Activated T-cell treated with anti-CD3 and anti-CD28 coated beads for 1 hour (primary cell): ENCODE results near the gene USH1C.

Source experiments
- DNase-seq: peaks from one replicate; pipeline ENCODE4 v3.0.0-alpha.2; 2020; ENCODE audit warnings: low read depth

The USH1C gene

GRCh38 chr11:17526326-17526725, 17.9 kb downstream of the USH1C start:
- DNase-seq: no peak

- no peak for DNase-seq
These were observed 18.6 kb downstream of the USH1C start for GRCh38 chr11:17525570-17525969.

- DNase-seq: no peak
These were observed 20.0 kb downstream of the USH1C start for GRCh38 chr11:17524221-17524620.

GRCh38 chr11:17522655-17523054, 21.6 kb downstream of the USH1C start:
- no peak for DNase-seq

- no peak for DNase-seq
These were observed 22.9 kb downstream of the USH1C start for GRCh38 chr11:17521106-17521900.

- no peak for DNase-seq
These were observed 24.9 kb downstream of the USH1C start for GRCh38 chr11:17519061-17519885.

GRCh38 chr11:17518366-17518765, 25.9 kb downstream of the USH1C start:
- DNase-seq: no peak

- no peak for DNase-seq
These were observed 27.0 kb downstream of the USH1C start for GRCh38 chr11:17517186-17517585.

GRCh38 chr11:17516551-17517150, 27.6 kb downstream of the USH1C start:
- DNase-seq: no peak

- DNase-seq: no peak
These were observed 28.6 kb downstream of the USH1C start for GRCh38 chr11:17515443-17516176.

GRCh38 chr11:17514476-17514875, 29.7 kb downstream of the USH1C start:
- no peak for DNase-seq

GRCh38 chr11:17513853-17514252, 30.4 kb downstream of the USH1C start:
- no peak for DNase-seq

GRCh38 chr11:17512101-17512500, 32.1 kb downstream of the USH1C start:
- no peak for DNase-seq

GRCh38 chr11:17511571-17511970, 32.6 kb downstream of the USH1C start:
- DNase-seq: no peak

- DNase-seq: no peak
These were observed 33.6 kb downstream of the USH1C start for GRCh38 chr11:17510507-17511206.

- DNase-seq: no peak
These were observed 35.4 kb downstream of the USH1C start for GRCh38 chr11:17508791-17509190.

GRCh38 chr11:17508306-17508705, 35.9 kb downstream of the USH1C start:
- no peak for DNase-seq

GRCh38 chr11:17507773-17508172, 36.4 kb downstream of the USH1C start:
- no peak for DNase-seq

GRCh38 chr11:17506942-17507341, 37.3 kb downstream of the USH1C start:
- no peak for DNase-seq

GRCh38 chr11:17506314-17506713, 37.9 kb downstream of the USH1C start:
- no peak for DNase-seq

- no peak for DNase-seq
These were observed 39.1 kb downstream of the USH1C start for GRCh38 chr11:17505146-17505545.
